ENCODE measurements around the gene E4F1. TPM values are rescaled to one million over a fixed set of nuclear protein-coding genes. Genes with fewer than 3 reads are reported as not detected.
A peak's percentile ranks its signal among the peaks of the same experiment; 100 is the strongest.

The E4F1 gene
- polyA plus RNA-seq, 3 donors = 4.9 to 50.9 (median 5.8) TPM

DNA sequence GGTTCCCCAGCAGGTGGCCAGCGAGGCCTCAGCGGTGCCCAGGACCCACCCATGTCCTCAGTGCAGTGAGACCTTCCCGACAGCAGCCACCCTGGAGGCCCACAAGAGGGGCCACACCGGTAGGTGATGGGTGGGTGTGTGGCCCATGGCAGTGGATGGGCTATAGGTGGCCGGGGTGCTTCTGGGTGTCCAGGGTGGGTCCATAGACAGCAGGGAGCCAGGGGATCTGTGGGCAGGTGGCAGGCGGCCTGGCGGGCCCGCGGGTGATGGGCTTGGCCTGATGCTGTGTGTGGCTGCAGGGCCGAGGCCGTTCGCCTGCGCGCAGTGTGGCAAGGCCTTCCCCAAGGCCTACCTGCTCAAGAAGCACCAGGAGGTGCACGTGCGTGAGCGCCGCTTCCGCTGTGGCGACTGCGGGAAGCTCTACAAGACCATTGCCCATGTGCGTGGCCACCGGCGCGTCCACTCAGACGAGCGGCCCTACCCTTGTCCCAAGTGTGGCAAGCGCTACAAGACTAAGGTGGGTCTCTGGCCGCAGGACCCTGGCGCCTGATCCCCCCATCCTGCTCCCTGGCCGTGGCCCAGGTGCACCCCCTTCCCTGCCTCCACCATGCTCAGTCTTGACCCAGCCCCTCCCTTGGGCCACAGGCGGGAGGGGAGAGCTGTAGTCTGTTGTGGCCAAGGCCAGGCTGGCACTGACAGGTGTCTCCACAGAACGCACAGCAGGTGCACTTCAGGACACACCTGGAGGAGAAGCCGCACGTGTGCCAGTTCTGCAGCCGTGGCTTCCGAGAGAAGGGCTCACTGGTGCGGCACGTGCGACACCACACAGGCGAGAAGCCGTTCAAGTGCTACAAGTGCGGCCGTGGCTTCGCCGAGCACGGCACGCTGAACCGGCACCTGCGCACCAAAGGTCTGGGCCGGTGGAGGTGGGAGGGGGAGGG, 10.8 kb downstream of the E4F1 start:
- Mint-ChIP-seq H3K36me3 (peaks cover 50 to 64% of the 10 kb centered on the region in 2 donors), H3K4me3 (no peak overlapping the region), H3K27ac (no peak overlapping the region), H3K27me3 (ENCODE audit: low read depth in 3 of 3) (peaks cover 33 to 46% (median 33%) of the 10 kb centered on the region in 3 donors), H3K9me3 (peaks cover 0 to 6% (median 0%) of the 10 kb centered on the region in 7 donors), H3K4me1 (peaks cover 5% of the 10 kb centered on the region)
- H3K4me1 ChIP-seq (ENCODE audit: control insufficient read depth in 1 of 2, insufficient read depth in 2 of 2, low read length in 2 of 2) = peaks cover 5 to 6% of the 10 kb centered on the region in 2 donors
- H2AFZ ChIP-seq (ENCODE audit: insufficient read depth, low read depth, low read length, poor library complexity, severe bottlenecking) = no peak overlapping the region
- H3K27ac ChIP-seq (ENCODE audit: low read depth in 1 of 2, low read length in 2 of 2) = no peak overlapping the region
- no peaks in the 10 kb centered on the region for H3K9me3 ChIP-seq (replicated peaks in 1 of 2; ENCODE audit: control insufficient read depth in 1 of 2, insufficient read depth in 1 of 2, low read length in 2 of 2)
- no peak overlapping the region for H3K4me3 ChIP-seq (replicated peaks in 1 of 3; ENCODE audit: low read depth in 2 of 3, low read length in 3 of 3)
- H3K36me3 ChIP-seq (replicated peaks in 1 of 2; ENCODE audit: control insufficient read depth in 1 of 2, insufficient read depth in 2 of 2, low read length in 2 of 2) = peaks cover 61 to 63% of the 10 kb centered on the region in 2 donors
- H3K9ac ChIP-seq (ENCODE audit: insufficient read depth, low read length, poor library complexity, severe bottlenecking) = no peak overlapping the region
- WGBS (ENCODE audit: insufficient coverage) = 96% methylated on average over 50 of the region's 51 CpGs
- peaks cover 18 to 38% of the 10 kb centered on the region in 2 donors for H3K27me3 ChIP-seq (ENCODE audit: control insufficient read depth in 2 of 2, insufficient read depth in 2 of 2, low read length in 2 of 2)
- no peak overlapping the region for H3K4me2 ChIP-seq (replicated peaks; ENCODE audit: extremely low read depth, low read length, poor library complexity, severe bottlenecking)
- intact Hi-C loops (cut with micrococcal nuclease) = no loop called here
- H3K79me2 ChIP-seq (ENCODE audit: insufficient read depth, low read length) = no peaks in the 10 kb centered on the region
- no peak for DNase-seq
- no peak for TF ChIP-seq CTCF (IDR thresholded peaks at IDR 0.05)
- H4K20me1 ChIP-seq (ENCODE audit: insufficient read depth, low read length) = peaks cover 30% of the 10 kb centered on the region

GRCh38 chr16:2234813-2235170, 11.4 kb downstream of the E4F1 start:
- Histone ChIP-seq H3K4me2 (replicated peaks; ENCODE audit: extremely low read depth, low read length, poor library complexity, severe bottlenecking) (no peak overlapping the region), H3K27me3 (ENCODE audit: control insufficient read depth in 2 of 2, insufficient read depth in 2 of 2, low read length in 2 of 2) (peaks cover 18 to 38% of the 10 kb centered on the region in 2 donors), H4K20me1 (ENCODE audit: insufficient read depth, low read length) (peaks cover 26% of the 10 kb centered on the region), H3K79me2 (ENCODE audit: insufficient read depth, low read length) (no peaks in the 10 kb centered on the region), H3K9ac (ENCODE audit: insufficient read depth, low read length, poor library complexity, severe bottlenecking) (no peak overlapping the region), H3K27ac (ENCODE audit: low read depth in 1 of 2, low read length in 2 of 2) (no peak overlapping the region), H3K36me3 (replicated peaks in 1 of 2; ENCODE audit: control insufficient read depth in 1 of 2, insufficient read depth in 2 of 2, low read length in 2 of 2) (peaks cover 55 to 62% of the 10 kb centered on the region in 2 donors), H3K4me1 (ENCODE audit: control insufficient read depth in 1 of 2, insufficient read depth in 2 of 2, low read length in 2 of 2) (peaks cover 5 to 6% of the 10 kb centered on the region in 2 donors), H3K4me3 (replicated peaks in 1 of 3; ENCODE audit: low read depth in 2 of 3, low read length in 3 of 3) (no peak overlapping the region), H2AFZ (ENCODE audit: insufficient read depth, low read depth, low read length, poor library complexity, severe bottlenecking) (no peak overlapping the region), H3K9me3 (replicated peaks in 1 of 2; ENCODE audit: control insufficient read depth in 1 of 2, insufficient read depth in 1 of 2, low read length in 2 of 2) (no peaks in the 10 kb centered on the region)
- intact Hi-C loops (cut with micrococcal nuclease) = no loop called here
- TF ChIP-seq CTCF (IDR thresholded peaks at IDR 0.05) = no peak
- Mint-ChIP-seq H3K4me3 (no peak overlapping the region), H3K9me3 (peaks cover 0 to 6% (median 0%) of the 10 kb centered on the region in 7 donors), H3K27ac (peak overlapping the region in 1 of 7 donors; percentile 20), H3K4me1 (peaks cover 5% of the 10 kb centered on the region), H3K36me3 (peaks cover 48 to 64% of the 10 kb centered on the region in 2 donors), H3K27me3 (ENCODE audit: low read depth in 3 of 3) (peaks cover 35 to 50% (median 36%) of the 10 kb centered on the region in 3 donors)
- 97% methylated on average over 14 of the region's 18 CpGs for WGBS (ENCODE audit: insufficient coverage)
- no peak for DNase-seq
